ENCODE results near the gene RPS6KA2. TPM values are rescaled to one million over a fixed set of nuclear protein-coding genes. Genes with fewer than 3 reads are reported as not detected.

RPS6KA2 gene
- total RNA-seq, 2 donors from 2014 or later, result 7.8 to 13.6 TPM

- Histone ChIP-seq H3K27me3 (no peaks in the 10 kb centered on the region), H3K4me3 (no peak overlapping the region), H3K27ac (no peak overlapping the region), H3K36me3 (no peaks in the 10 kb centered on the region), H3K4me1 (no peaks in the 10 kb centered on the region), H3K9me3 (no peaks in the 10 kb centered on the region), H3K9ac (ENCODE audit: low read depth in 2 of 2, low read length in 2 of 2) (no peak overlapping the region)
- intact Hi-C loops (cut with DNase I), result no loop called here
- no peak for DNase-seq
- no peak for TF ChIP-seq CTCF (IDR thresholded peaks at IDR 0.05)
These were observed 22.7 kb downstream of the RPS6KA2 start for GRCh38 chr6:166604328-166604727.

- Histone ChIP-seq H3K27ac (no peak overlapping the region), H3K9ac (ENCODE audit: low read depth in 2 of 2, low read length in 2 of 2) (no peak overlapping the region), H3K4me3 (no peak overlapping the region), H3K4me1 (no peaks in the 10 kb centered on the region), H3K36me3 (no peaks in the 10 kb centered on the region), H3K27me3 (no peaks in the 10 kb centered on the region), H3K9me3 (no peaks in the 10 kb centered on the region)
- peak; percentile 12 for DNase-seq
- intact Hi-C loops (cut with DNase I), result no loop called here
- no peak for TF ChIP-seq CTCF (IDR thresholded peaks at IDR 0.05)
These were observed 23.9 kb downstream of the RPS6KA2 start for GRCh38 chr6:166603043-166603690.

- Histone ChIP-seq H3K9me3 (no peaks in the 10 kb centered on the region), H3K27me3 (no peaks in the 10 kb centered on the region), H3K9ac (ENCODE audit: low read depth in 2 of 2, low read length in 2 of 2) (no peak overlapping the region), H3K4me1 (no peaks in the 10 kb centered on the region), H3K36me3 (no peaks in the 10 kb centered on the region), H3K4me3 (no peak overlapping the region), H3K27ac (no peak overlapping the region)
- intact Hi-C loops (cut with DNase I), result no loop called here
- peak; percentile 3 for DNase-seq
- TF ChIP-seq CTCF (IDR thresholded peaks at IDR 0.05), result no peak
These were observed 25.1 kb downstream of the RPS6KA2 start for GRCh38 chr6:166601956-166602355.

- TF ChIP-seq CTCF (IDR thresholded peaks at IDR 0.05), result no peak
- H3K4me3 ChIP-seq, result no peak overlapping the region
- intact Hi-C loops (cut with DNase I), result no loop called here
These were observed 26.1 kb downstream of the RPS6KA2 start for GRCh38 chr6:166600931-166601330.

GRCh38 chr6:166599205-166599604 is 27.8 kb downstream of the RPS6KA2 start:
- intact Hi-C loops (cut with DNase I), result no loop called here

More at GRCh38 chr6:166600931-166601330, 26.1 kb downstream of the RPS6KA2 start:
- Histone ChIP-seq H3K9me3 (no peaks in the 10 kb centered on the region), H3K27me3 (no peaks in the 10 kb centered on the region), H3K9ac (ENCODE audit: low read depth in 2 of 2, low read length in 2 of 2) (no peak overlapping the region), H3K36me3 (no peaks in the 10 kb centered on the region), H3K27ac (no peak overlapping the region), H3K4me1 (no peaks in the 10 kb centered on the region)
- no peak for DNase-seq

More at GRCh38 chr6:166599205-166599604, 27.8 kb downstream of the RPS6KA2 start:
- no peaks in the 10 kb centered on the region for H3K4me1 ChIP-seq
- no peaks in the 10 kb centered on the region for H3K27me3 ChIP-seq
- no peaks in the 10 kb centered on the region for H3K9me3 ChIP-seq
- no peaks in the 10 kb centered on the region for H3K36me3 ChIP-seq
- no peak for TF ChIP-seq CTCF (IDR thresholded peaks at IDR 0.05)
- no peak overlapping the region for H3K9ac ChIP-seq (ENCODE audit: low read depth in 2 of 2, low read length in 2 of 2)
- no peak for DNase-seq
- H3K4me3 ChIP-seq, result no peak overlapping the region
- H3K27ac ChIP-seq, result peak overlapping the region; percentile 65

Data from colonic mucosa (tissue), 4 donors.